OCI-LY1 (cell line): ENCODE results near the gene GRAP2.

Experiments used
- H2AFZ ChIP-seq: fragments of 200-600 bp; sonication (generic), shearing (Covaris generic); 2 replicates; pipeline ENCODE4 v1.6.0; 2014; ENCODE audit warnings: antibody characterized with exemption, mild to moderate bottlenecking, low read length
- H3F3A ChIP-seq: fragments of 200-600 bp; sonication (generic), shearing (Covaris generic); 2 replicates; pipeline ENCODE4 v1.6.0; 2014; ENCODE audit warnings: mild to moderate bottlenecking, antibody characterized with exemption, low read length, moderate library complexity; ENCODE audit not compliant: insufficient read depth
- H3K27ac ChIP-seq: fragments of 200-600 bp; sonication (generic); 2 replicates; pipeline ENCODE4 v1.5.1; 2014; ENCODE audit warnings: low read length, mixed run types, mild to moderate bottlenecking, low read depth; ENCODE audit not compliant: poor library complexity, severe bottlenecking
- H3K27me3 ChIP-seq: fragments of 200-600 bp; sonication (generic); 2 replicates; pipeline ENCODE4 v1.6.0; 2014; ENCODE audit warnings: antibody characterized with exemption, mild to moderate bottlenecking, low read length, moderate library complexity; ENCODE audit not compliant: insufficient read depth
- H3K36me3 ChIP-seq: fragments of 200-600 bp; sonication (generic); 2 replicates; pipeline ENCODE4 v1.6.1; 2014; ENCODE audit warnings: mild to moderate bottlenecking, antibody characterized with exemption, low read length, moderate library complexity, mixed read lengths; ENCODE audit not compliant: insufficient read depth
- H3K4me1 ChIP-seq: fragments of 200-600 bp; sonication (generic); 2 replicates; pipeline ENCODE4 v1.5.1; 2014; ENCODE audit warnings: mild to moderate bottlenecking, low read length, moderate library complexity; ENCODE audit not compliant: insufficient read depth, severe bottlenecking
- H3K4me2 ChIP-seq: fragments of 200-600 bp; sonication (generic), shearing (Covaris generic); 2 replicates; pipeline ENCODE4 v1.6.1; 2014; ENCODE audit warnings: low read length
- H3K4me3 ChIP-seq: fragments of 200-600 bp; sonication (generic); 2 replicates; pipeline ENCODE4 v1.5.1; 2014; ENCODE audit warnings: low read length, low read depth, mild to moderate bottlenecking, mixed read lengths; ENCODE audit not compliant: poor library complexity, severe bottlenecking
- H3K79me2 ChIP-seq: fragments of 200-600 bp; shearing (Covaris generic); 2 replicates; pipeline ENCODE4 v1.6.1; 2016; ENCODE audit warnings: mixed run types, low read length, mixed read lengths; ENCODE audit not compliant: insufficient read depth
- H3K9ac ChIP-seq: fragments of 200-600 bp; sonication (generic), shearing (Covaris generic); 2 replicates; pipeline ENCODE4 v1.6.1; 2014; ENCODE audit warnings: mild to moderate bottlenecking, low read length, mixed read lengths
- H3K9me2 ChIP-seq: fragments of 200-600 bp; sonication (generic), shearing (Covaris generic); 2 replicates; pipeline ENCODE4 v1.6.1; 2014; ENCODE audit warnings: low read depth, mild to moderate bottlenecking, low read length, mixed read lengths
- H3K9me3 ChIP-seq: fragments of 200-600 bp; shearing (Covaris generic); 2 replicates; pipeline ENCODE4 v1.6.1; 2014; ENCODE audit warnings: low read length, mixed read lengths
- H4K20me1 ChIP-seq: fragments of 200-600 bp; sonication (generic), shearing (Covaris generic); 2 replicates; pipeline ENCODE4 v1.6.0; 2016; ENCODE audit warnings: mild to moderate bottlenecking, low read length; ENCODE audit not compliant: insufficient read depth
- CTCF ChIP-seq: fragments of 200-600 bp; sonication (generic), shearing (Covaris generic); IDR thresholded peaks from 2 replicates; pipeline ENCODE4 v1.5.1; 2017; ENCODE audit warnings: mild to moderate bottlenecking, antibody characterized with exemption, low read length, moderate library complexity, mixed read lengths
- EZH2 ChIP-seq: fragments of 200-600 bp; sonication (generic), shearing (Covaris generic); IDR thresholded peaks from 2 replicates; pipeline ENCODE4 v1.8.0; 2017; ENCODE audit warnings: borderline replicate concordance, mixed run types, mild to moderate bottlenecking, antibody characterized with exemption, low read length, moderate library complexity, mixed read lengths

GRAP2 gene

GRCh38 chr22:39994041-39994565, 93.2 kb downstream of the GRAP2 start:
- TF ChIP-seq EZH2 (no peak), CTCF (no peak)
- Histone ChIP-seq H3K27me3 (no peaks in the 10 kb centered on the region; the same call in 1 of the 2 replicates), H3K4me1 (no peaks in the 10 kb centered on the region), H3K9ac (no peak overlapping the region), H3K4me3 (no peak overlapping the region), H3K4me2 (no peak overlapping the region), H2AFZ (no peak overlapping the region), H3F3A (no peaks in the 10 kb centered on the region), H3K36me3 (no peaks in the 10 kb centered on the region), H3K9me3 (no peaks in the 10 kb centered on the region), H3K79me2 (no peaks in the 10 kb centered on the region), H3K27ac (no peak overlapping the region), H4K20me1 (no peaks in the 10 kb centered on the region), H3K9me2 (no peaks in the 10 kb centered on the region)

- no peak within 1 kb of the TSS for H3K4me3 ChIP-seq
- no peak within 1 kb of the TSS for H3K27ac ChIP-seq
- no peak within 1 kb of the TSS for H3K9ac ChIP-seq
- no peak within 1 kb of the TSS for H2AFZ ChIP-seq
- H3K4me1 ChIP-seq = no peaks in the 10 kb centered on the region
- no peaks in the 10 kb centered on the region; the same call in 1 of the 2 replicates for H3K27me3 ChIP-seq
- H3F3A ChIP-seq = no peaks in the 10 kb centered on the region
- no peak within 1 kb of the TSS for H3K4me2 ChIP-seq
- no peaks in the 10 kb centered on the region for H4K20me1 ChIP-seq
- H3K9me2 ChIP-seq = no peaks in the 10 kb centered on the region
- H3K9me3 ChIP-seq = no peaks in the 10 kb centered on the region
- TF ChIP-seq EZH2 (no peak), CTCF (no peak)
- no peaks in the 10 kb centered on the region for H3K79me2 ChIP-seq
- no peaks in the 10 kb centered on the region for H3K36me3 ChIP-seq
Measured at GRCh38 chr22:39994566-39995392, 93.9 kb downstream of the GRAP2 start, which contains the start of gene FAM83F. FAM83F (plus strand) TSS chr22:39994954; CDS start chr22:39995043, 89 bp downstream.

GRCh38 chr22:39995393-39996252, 94.7 kb downstream of the GRAP2 start:
- Histone ChIP-seq H3F3A (no peaks in the 10 kb centered on the region), H3K9me2 (no peaks in the 10 kb centered on the region), H3K27me3 (no peaks in the 10 kb centered on the region; the same call in 1 of the 2 replicates), H3K36me3 (no peaks in the 10 kb centered on the region), H3K79me2 (no peaks in the 10 kb centered on the region), H4K20me1 (no peaks in the 10 kb centered on the region), H3K9ac (no peak overlapping the region), H3K27ac (no peak overlapping the region), H3K4me1 (no peaks in the 10 kb centered on the region), H2AFZ (no peak overlapping the region), H3K4me2 (no peak overlapping the region), H3K9me3 (no peaks in the 10 kb centered on the region), H3K4me3 (no peak overlapping the region)
- TF ChIP-seq EZH2 (no peak), CTCF (no peak)
